GM19043 (cell line): ENCODE measurements around the gene MINAR2.
A peak's percentile ranks its signal among the peaks of the same experiment; 100 is the strongest.

Source experiments
- ATAC-seq: cut with Tn5 transposase; IDR thresholded peaks from one replicate; pipeline ENCODE4 v1.9.1; 2021; ENCODE audit warnings: low read depth; ENCODE audit not compliant: unreplicated experiment

MINAR2 gene

GRCh38 chr5:129770024-129770820, 22.3 kb downstream of the MINAR2 start:
- ATAC-seq = no peak

GRCh38 chr5:129771058-129771838, 23.4 kb downstream of the MINAR2 start:
- ATAC-seq = peak; percentile 44

GRCh38 chr5:129773376-129773775, 25.5 kb downstream of the MINAR2 start:
- ATAC-seq = no peak

GRCh38 chr5:129781594-129781993, 33.7 kb downstream of the MINAR2 start:
- no peak for ATAC-seq

GRCh38 chr5:129803403-129803802, 55.5 kb downstream of the MINAR2 start:
- no peak for ATAC-seq

- ATAC-seq = no peak
Observed at GRCh38 chr5:129804705-129805104, 56.8 kb downstream of the MINAR2 start.

GRCh38 chr5:129807162-129807814, 59.4 kb downstream of the MINAR2 start:
- ATAC-seq = no peak
